ENCODE measurements around the gene SORCS2.

DNA sequence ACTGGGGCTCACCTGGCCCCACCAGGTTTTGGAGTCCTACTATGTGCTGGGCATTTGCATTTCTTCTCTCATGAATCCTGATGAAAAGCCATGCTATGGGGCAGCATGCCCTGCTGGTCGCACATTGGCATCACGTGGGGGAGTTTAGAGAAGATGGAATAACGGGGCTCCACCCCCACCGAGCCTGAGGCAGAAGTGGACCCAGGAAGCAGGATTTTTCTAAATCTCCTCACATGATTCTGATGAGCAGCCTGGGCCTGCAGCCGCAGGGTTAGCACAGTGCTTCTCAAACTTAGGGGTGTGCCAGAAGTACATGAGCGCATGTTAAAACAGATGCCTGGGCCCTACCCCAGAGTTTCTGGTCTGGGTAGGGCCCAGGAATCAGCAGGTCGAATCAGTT is 4.6 kb upstream of the SORCS2 start:
- TF ChIP-seq EZH2 (IDR thresholded peaks at IDR 0.05; ENCODE audit: insufficient read depth, poor library complexity, severe bottlenecking) (no peak), EZH2phosphoT487 (IDR thresholded peaks at IDR 0.05; ENCODE audit: insufficient read depth, low read depth) (no peak)

Measured in GM23248 (cell line).